GM12878 (cell line): Measurements from ENCODE around the gene ALPK1. TPM values are rescaled to one million over a fixed set of nuclear protein-coding genes. Genes with fewer than 3 reads are reported as not detected.

Experiments
- ATAC-seq: fragments of 200-7000 bp; cut with Tn5 transposase; 3 replicates; pipeline ENCODE4 v1.9.1; 2020; ENCODE audit warnings: mild to moderate bottlenecking, moderate library complexity
- BruUV-seq: library from RNA; stranded (reverse); fragments of 400-500 nt; replicated peaks from 2 replicates; lab custom pipeline; 2021; lab: Mats Ljungman, UMichigan
- CTCF ChIA-PET: fragments of 300-600 bp; sonication (Branson Sonifier 250); formaldehyde crosslinking; extraction: SDS; loops from one replicate; lab custom pipeline; 2021; ENCODE audit warnings: inconsistent platforms; lab: Yijun Ruan, JAX
- POLR2A ChIA-PET: fragments of 350-600 bp; formaldehyde crosslinking; extraction: SDS; loops from one replicate; lab custom pipeline; 2021; ENCODE audit warnings: inconsistent platforms; lab: Charles Lee
- RAD21 ChIA-PET: fragments of 300-600 bp; sonication (Branson Sonifier 250); formaldehyde crosslinking; loops from one replicate; lab custom pipeline; 2023; ENCODE audit warnings: antibody characterized with exemption; ENCODE audit not compliant: unreplicated experiment; lab: Charles Lee
- SMC1A ChIA-PET: fragments of 300-600 bp; sonication (Branson Sonifier 250); formaldehyde crosslinking; loops from one replicate; lab custom pipeline; 2023; ENCODE audit not compliant: unreplicated experiment, uncharacterized antibody; lab: Charles Lee
- DNase-seq: peaks from one replicate; pipeline ENCODE4 v3.0.0-alpha.2; 2011; ENCODE audit warnings: low read depth, low spot score
- FAIRE-seq: peaks from 3 replicates; lab custom pipeline; 2011; peaks lifted over from hg19 to GRCh38; lab: Jason Lieb, UNC
- H2AFZ ChIP-seq: 2 replicates; pipeline ENCODE4 v1.6.0; 2011; ENCODE audit warnings: low read depth, low read length, control low read depth; ENCODE audit not compliant: control insufficient read depth
- H3K27ac ChIP-seq: 2 replicates; pipeline ENCODE4 v1.5.1; 2011; ENCODE audit warnings: control low read depth; ENCODE audit not compliant: control insufficient read depth, insufficient read depth
- H3K27me3 ChIP-seq, 2 experiments: replicated peaks in 1 of 2; 2 replicates each; pipeline versions ENCODE4 v1.6.0 to v1.6.1; 2011; ENCODE audit warnings: low read length in 1 of 2; ENCODE audit not compliant: control insufficient read depth in 2 of 2, insufficient read depth in 2 of 2
- H3K36me3 ChIP-seq, 2 experiments: 2 replicates each; pipeline ENCODE4 v1.5.1; 2011; ENCODE audit warnings: low read length in 1 of 2; ENCODE audit not compliant: control insufficient read depth in 2 of 2, insufficient read depth in 2 of 2
- H3K4me1 ChIP-seq: 2 replicates; pipeline ENCODE4 v1.6.1; 2011; ENCODE audit warnings: mild to moderate bottlenecking, low read length, moderate library complexity, mixed read lengths; ENCODE audit not compliant: control insufficient read depth, insufficient read depth
- H3K4me2 ChIP-seq: 2 replicates; pipeline ENCODE4 v1.6.0; 2011; ENCODE audit warnings: control low read depth; ENCODE audit not compliant: control insufficient read depth, insufficient read depth
- H3K4me3 ChIP-seq: fragments of 200-600 bp; sonication (generic); 2 replicates; pipeline ENCODE4 v1.5.1; 2016
- H3K79me2 ChIP-seq: 2 replicates; pipeline ENCODE4 v1.6.0; 2011; ENCODE audit warnings: low read length; ENCODE audit not compliant: control insufficient read depth, insufficient read depth
- H3K9ac ChIP-seq: 2 replicates; pipeline ENCODE4 v1.8.0; 2011; ENCODE audit warnings: low read length, control low read depth, mixed read lengths; ENCODE audit not compliant: control insufficient read depth, insufficient read depth
- H3K9me3 ChIP-seq: replicated peaks from 3 replicates; pipeline ENCODE4 v1.5.1; 2011; ENCODE audit warnings: mild to moderate bottlenecking, low read length; ENCODE audit not compliant: control insufficient read depth, insufficient read depth
- H4K20me1 ChIP-seq: 2 replicates; pipeline ENCODE4 v1.6.0; 2011; ENCODE audit not compliant: control insufficient read depth, insufficient read depth
- NFXL1 ChIP-seq: fragments of 450-650 bp; IDR thresholded peaks from 2 replicates; pipeline ENCODE4 v1.6.1; 2017; ENCODE audit warnings: antibody characterized with exemption, mild to moderate bottlenecking, borderline replicate concordance
- NR2F1 ChIP-seq: fragments of 450-650 bp; conservative IDR thresholded peaks from 2 replicates; pipeline ENCODE4 v1.6.1; 2017; ENCODE audit warnings: mild to moderate bottlenecking
- PAX5 ChIP-seq: IDR thresholded peaks from 2 replicates; pipeline ENCODE4 v1.6.1; 2011; ENCODE audit warnings: low read depth, low read length, borderline replicate concordance
- WGBS: methylation state at CpG from one replicate; pipeline ENCODE4 v1.1.6; 2016; ENCODE audit warnings: low lambda C conversion rate; ENCODE audit not compliant: insufficient replicate concordance, insufficient coverage; ENCODE audit errors: missing lambda C conversion rate; 5-methylcytosine and 5-hydroxymethylcytosine counted together
- in situ Hi-C: fragments of 300-500 bp; cut with MboI; formaldehyde crosslinking; loops from 9 replicates; pipeline ENCODE4 v1.14.3; 2018; ENCODE audit warnings: mixed read lengths
- intact Hi-C: fragments of 100-400 bp; cut with micrococcal nuclease; formaldehyde crosslinking; loops from one replicate; pipeline ENCODE4 v1.14.2; 2022; ENCODE audit not compliant: unreplicated experiment
- polyA plus RNA-seq, 11 experiments: library from polyadenylated mRNA; depleted of rRNA in 4 of 11; unstranded in 6 of 11; stranded (reverse) in 5 of 11; fragments of >200 nt; fragmentation: Nextera tagmentation in 4 of 11; fragmentation: Illumina TruSeq in 1 of 11; extraction: Ambion mirVana in 4 of 11; extraction: Trizol in 1 of 11; gene quantifications; 1 replicate in 1 of 11; 2 replicates in 10 of 11; pipeline versions ENCODE4 v1.2.1 to v1.2.3, GENCODE V29; 2011 to 2016; ENCODE audit warnings: inconsistent platforms in 2 of 11, missing spikeins in 2 of 11, low read depth in 1 of 11
- total RNA-seq, 4 experiments: library from RNA; depleted of rRNA in 3 of 4; stranded (reverse); fragments of >200 nt in 3 of 4; fragmentation: Illumina TruSeq in 1 of 4; extraction: Trizol in 1 of 4; gene quantifications; 2 replicates each; pipeline versions ENCODE4 v1.2.1 to v1.2.3, GENCODE V29; 2013 to 2021
- TF ChIP-seq, protein P1 (sequence below): fragments of 450-650 bp; IDR thresholded peaks from 2 replicates; pipeline ENCODE4 v1.6.1; 2017; ENCODE audit warnings: mild to moderate bottlenecking, moderate library complexity

Gene ALPK1
- total and polyA plus RNA-seq, 10 of the 15 experiments (the other 5 are each of a cell fraction or from before 2014, with no cell fraction given), result 8.5 to 32.3 (median 22.6) TPM

DNA sequence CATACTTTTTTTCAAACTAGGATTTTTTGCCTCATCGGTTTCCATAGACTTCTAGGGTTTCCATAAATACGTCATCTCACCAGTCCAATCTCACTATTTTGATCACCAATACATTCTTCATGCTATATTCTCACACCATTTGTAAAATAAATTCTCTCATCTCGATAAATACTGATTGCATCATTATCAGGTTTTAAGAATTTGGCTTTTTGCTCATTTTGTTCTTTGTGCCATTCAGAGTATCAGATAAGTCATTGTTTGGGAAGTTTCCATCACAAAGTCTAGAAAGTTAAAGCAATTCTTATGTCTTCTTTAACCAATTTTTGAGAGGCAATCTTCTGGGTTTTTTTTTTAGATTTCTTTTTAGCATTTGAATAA is 81.1 kb downstream of the ALPK1 start:
- BruUV-seq, result no TSS peak
- intact Hi-C loops, result no loop called here
- Histone ChIP-seq H3K4me2 (no peak overlapping the region), H3K9me3 (no peaks in the 10 kb centered on the region), H3K9ac (no peak overlapping the region), H3K4me1 (0 out of 2 replicates have a peak, but pooled peaks cover 4% of the 10 kb centered on the region), H3K27ac (no peak overlapping the region), H2AFZ (no peak overlapping the region), H3K36me3 (no peaks in the 10 kb centered on the region), H3K4me3 (no peak overlapping the region), H4K20me1 (no peaks in the 10 kb centered on the region), H3K27me3 (no peaks in the 10 kb centered on the region), H3K79me2 (no peaks in the 10 kb centered on the region)
- in situ Hi-C loops, result no loop called here
- RAD21 ChIA-PET, result no interaction called here
- DNase-seq, result no peak
- SMC1A ChIA-PET, result no interaction called here
- POLR2A ChIA-PET, result no interaction called here
- FAIRE-seq, result no peak
- ATAC-seq, result no peak
- no peak for TF ChIP-seq PAX5
- no peak for TF ChIP-seq NR2F1
- TF ChIP-seq NFXL1, result no peak
- TF ChIP-seq, protein P1, sequence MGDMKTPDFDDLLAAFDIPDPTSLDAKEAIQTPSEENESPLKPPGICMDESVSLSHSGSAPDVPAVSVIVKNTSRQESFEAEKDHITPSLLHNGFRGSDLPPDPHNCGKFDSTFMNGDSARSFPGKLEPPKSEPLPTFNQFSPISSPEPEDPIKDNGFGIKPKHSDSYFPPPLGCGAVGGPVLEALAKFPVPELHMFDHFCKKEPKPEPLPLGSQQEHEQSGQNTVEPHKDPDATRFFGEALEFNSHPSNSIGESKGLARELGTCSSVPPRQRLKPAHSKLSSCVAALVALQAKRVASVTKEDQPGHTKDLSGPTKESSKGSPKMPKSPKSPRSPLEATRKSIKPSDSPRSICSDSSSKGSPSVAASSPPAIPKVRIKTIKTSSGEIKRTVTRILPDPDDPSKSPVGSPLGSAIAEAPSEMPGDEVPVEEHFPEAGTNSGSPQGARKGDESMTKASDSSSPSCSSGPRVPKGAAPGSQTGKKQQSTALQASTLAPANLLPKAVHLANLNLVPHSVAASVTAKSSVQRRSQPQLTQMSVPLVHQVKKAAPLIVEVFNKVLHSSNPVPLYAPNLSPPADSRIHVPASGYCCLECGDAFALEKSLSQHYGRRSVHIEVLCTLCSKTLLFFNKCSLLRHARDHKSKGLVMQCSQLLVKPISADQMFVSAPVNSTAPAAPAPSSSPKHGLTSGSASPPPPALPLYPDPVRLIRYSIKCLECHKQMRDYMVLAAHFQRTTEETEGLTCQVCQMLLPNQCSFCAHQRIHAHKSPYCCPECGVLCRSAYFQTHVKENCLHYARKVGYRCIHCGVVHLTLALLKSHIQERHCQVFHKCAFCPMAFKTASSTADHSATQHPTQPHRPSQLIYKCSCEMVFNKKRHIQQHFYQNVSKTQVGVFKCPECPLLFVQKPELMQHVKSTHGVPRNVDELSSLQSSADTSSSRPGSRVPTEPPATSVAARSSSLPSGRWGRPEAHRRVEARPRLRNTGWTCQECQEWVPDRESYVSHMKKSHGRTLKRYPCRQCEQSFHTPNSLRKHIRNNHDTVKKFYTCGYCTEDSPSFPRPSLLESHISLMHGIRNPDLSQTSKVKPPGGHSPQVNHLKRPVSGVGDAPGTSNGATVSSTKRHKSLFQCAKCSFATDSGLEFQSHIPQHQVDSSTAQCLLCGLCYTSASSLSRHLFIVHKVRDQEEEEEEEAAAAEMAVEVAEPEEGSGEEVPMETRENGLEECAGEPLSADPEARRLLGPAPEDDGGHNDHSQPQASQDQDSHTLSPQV, result no peak
- CTCF ChIA-PET, result no interaction called here
- 100% methylated on average over 3 of the region's 3 CpGs for WGBS
